Stimulated activated effector memory CD8-positive, alpha-beta T cell treated with anti-CD3 and anti-CD28 coated beads, Interleukin-12 subunit alpha, Interleukin-12 subunit beta, amount 100 ng/mL, for 72 hours (primary cell): ENCODE data around the gene SPTBN5.

Experiments
- ATAC-seq: fragments of 150-1000 bp; cut with Tn5 transposase; 2 replicates; pipeline ENCODE4 v1.10.0; 2021
- DNase-seq, 2 donors: peaks; one replicate each; pipeline ENCODE4 v3.0.0; 2021 to 2022; ENCODE audit warnings: low spot score in 2 of 2
- H3K27ac Mint-ChIP-seq: one replicate; pipeline ENCODE4 v1.8.0; 2022; ENCODE audit warnings: mild to moderate bottlenecking, mixed read lengths
- H3K36me3 Mint-ChIP-seq: one replicate; pipeline ENCODE4 v1.8.0; 2022; ENCODE audit warnings: mild to moderate bottlenecking, mixed read lengths
- H3K4me1 Mint-ChIP-seq: one replicate; pipeline ENCODE4 v1.8.0; 2022; ENCODE audit warnings: mixed read lengths
- H3K4me3 Mint-ChIP-seq: one replicate; pipeline ENCODE4 v1.8.0; 2022; ENCODE audit warnings: mild to moderate bottlenecking, mixed read lengths
- H3K9me3 Mint-ChIP-seq: one replicate; pipeline ENCODE4 v1.8.0; 2022; ENCODE audit warnings: mixed read lengths

SPTBN5 gene

GRCh38 chr15:41874736-41875135 lies 19.1 kb downstream of the SPTBN5 start:
- H3K27ac Mint-ChIP-seq, result no peak overlapping the region
- H3K4me1 Mint-ChIP-seq, result peaks cover 52% of the 10 kb centered on the region
- no peak for ATAC-seq
- no peak for DNase-seq
- no peak overlapping the region for H3K4me3 Mint-ChIP-seq
- H3K36me3 Mint-ChIP-seq, result no peaks in the 10 kb centered on the region
- H3K9me3 Mint-ChIP-seq, result no peaks in the 10 kb centered on the region

- DNase-seq (no peak), ATAC-seq (no peak)
- Mint-ChIP-seq H3K27ac (peak overlapping the region; percentile 88), H3K9me3 (no peaks in the 10 kb centered on the region), H3K36me3 (no peaks in the 10 kb centered on the region), H3K4me1 (peaks cover 43% of the 10 kb centered on the region), H3K4me3 (no peak overlapping the region)
Observed at GRCh38 chr15:41873711-41874110, 20.1 kb downstream of the SPTBN5 start.

DNA sequence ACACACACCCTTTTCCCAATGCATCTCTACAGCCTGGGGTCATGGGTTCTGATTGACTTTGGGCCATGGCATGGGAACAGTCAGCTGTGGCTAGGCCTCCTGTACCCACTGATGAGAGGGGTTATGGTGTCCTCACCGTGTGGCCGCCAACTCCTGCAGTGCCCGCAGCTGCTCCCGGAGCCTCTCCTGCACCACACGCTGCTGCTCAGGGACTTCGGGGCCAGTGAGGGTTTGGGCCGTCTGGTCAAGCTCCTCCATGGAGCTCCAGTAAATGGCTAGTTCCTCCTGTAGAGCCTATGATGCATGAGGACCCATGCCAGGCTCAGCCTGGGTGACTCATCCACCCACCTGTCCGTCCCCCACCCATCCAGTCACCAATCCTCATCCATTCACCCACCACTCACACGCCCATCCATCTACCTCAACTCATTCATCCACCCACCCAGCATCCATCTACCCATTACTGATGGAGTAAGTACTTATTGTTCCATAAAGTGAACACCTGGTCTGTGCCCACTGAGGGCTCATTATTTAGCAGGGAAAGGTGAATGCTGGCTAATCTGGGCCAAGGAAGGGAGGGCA lies 21.6 kb downstream of the SPTBN5 start:
- H3K36me3 Mint-ChIP-seq, result no peaks in the 10 kb centered on the region
- ATAC-seq (no peak), DNase-seq (no peak)
- H3K9me3 Mint-ChIP-seq, result no peaks in the 10 kb centered on the region
- no peak overlapping the region for H3K4me3 Mint-ChIP-seq
- peaks cover 43% of the 10 kb centered on the region for H3K4me1 Mint-ChIP-seq
- peak overlapping the region; percentile 88 for H3K27ac Mint-ChIP-seq

DNA sequence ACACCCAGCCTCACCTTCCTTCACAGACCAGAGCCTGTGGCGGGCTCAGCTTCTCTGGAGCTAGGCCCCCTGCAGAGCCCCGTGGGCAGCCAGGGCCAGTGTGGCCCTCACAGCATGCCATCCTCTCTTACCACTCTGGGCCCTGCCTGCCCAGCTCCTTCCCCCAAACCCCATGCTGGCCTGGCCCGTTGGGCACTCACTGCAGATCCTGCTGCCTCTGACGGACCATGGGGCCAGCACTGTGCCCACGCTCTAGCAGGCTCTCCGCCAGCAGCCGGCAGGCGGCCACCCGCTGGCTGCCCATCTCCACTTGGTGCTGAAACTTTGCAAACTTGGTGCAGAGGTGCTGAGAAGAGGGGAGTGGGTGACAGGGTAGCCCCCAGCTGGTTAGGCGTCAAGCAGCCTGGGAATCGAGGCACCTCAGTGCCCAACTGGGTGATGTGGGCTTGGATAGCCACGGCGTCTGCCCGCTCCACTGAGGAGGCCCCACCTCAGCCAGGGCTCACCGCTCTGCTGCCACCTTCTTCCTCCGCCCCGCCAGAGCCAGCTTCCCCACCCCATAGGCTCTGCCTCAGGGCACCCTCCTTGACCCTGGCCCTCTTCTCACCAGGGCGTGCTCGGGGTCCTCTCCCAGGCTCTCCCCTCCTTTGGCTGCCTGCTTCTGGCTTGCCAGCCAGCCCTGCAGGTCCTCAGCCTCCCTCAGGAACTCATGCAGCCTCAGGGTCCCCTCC lies 22.5 kb downstream of the SPTBN5 start:
- Mint-ChIP-seq H3K9me3 (no peaks in the 10 kb centered on the region), H3K4me3 (no peak overlapping the region), H3K4me1 (peaks cover 43% of the 10 kb centered on the region), H3K36me3 (no peaks in the 10 kb centered on the region), H3K27ac (peak overlapping the region; percentile 76)
- ATAC-seq (no peak), DNase-seq (no peak)

- DNase-seq (peak; percentile 29 to 67), ATAC-seq (peak; percentile 97)
- no peaks in the 10 kb centered on the region for H3K36me3 Mint-ChIP-seq
- no peak overlapping the region for H3K4me3 Mint-ChIP-seq
- peaks cover 42% of the 10 kb centered on the region for H3K4me1 Mint-ChIP-seq
- H3K9me3 Mint-ChIP-seq, result no peaks in the 10 kb centered on the region
- H3K27ac Mint-ChIP-seq, result peak overlapping the region; percentile 76
Observed at GRCh38 chr15:41870689-41871081, 23.2 kb downstream of the SPTBN5 start.

- peak overlapping the region; percentile 76 for H3K27ac Mint-ChIP-seq
- H3K4me1 Mint-ChIP-seq, result peaks cover 36% of the 10 kb centered on the region
- H3K4me3 Mint-ChIP-seq, result no peak overlapping the region
- no peaks in the 10 kb centered on the region for H3K36me3 Mint-ChIP-seq
- no peaks in the 10 kb centered on the region for H3K9me3 Mint-ChIP-seq
- DNase-seq (no peak), ATAC-seq (no peak)
Observed at GRCh38 chr15:41869770-41870688, 23.8 kb downstream of the SPTBN5 start.

- H3K4me1 Mint-ChIP-seq, result peaks cover 37% of the 10 kb centered on the region
- ATAC-seq, result no peak
- no peak for DNase-seq
- H3K36me3 Mint-ChIP-seq, result no peaks in the 10 kb centered on the region
- H3K9me3 Mint-ChIP-seq, result no peaks in the 10 kb centered on the region
- H3K27ac Mint-ChIP-seq, result no peak overlapping the region
- no peak overlapping the region for H3K4me3 Mint-ChIP-seq
Observed at GRCh38 chr15:41868321-41868720, 25.5 kb downstream of the SPTBN5 start.

DNA sequence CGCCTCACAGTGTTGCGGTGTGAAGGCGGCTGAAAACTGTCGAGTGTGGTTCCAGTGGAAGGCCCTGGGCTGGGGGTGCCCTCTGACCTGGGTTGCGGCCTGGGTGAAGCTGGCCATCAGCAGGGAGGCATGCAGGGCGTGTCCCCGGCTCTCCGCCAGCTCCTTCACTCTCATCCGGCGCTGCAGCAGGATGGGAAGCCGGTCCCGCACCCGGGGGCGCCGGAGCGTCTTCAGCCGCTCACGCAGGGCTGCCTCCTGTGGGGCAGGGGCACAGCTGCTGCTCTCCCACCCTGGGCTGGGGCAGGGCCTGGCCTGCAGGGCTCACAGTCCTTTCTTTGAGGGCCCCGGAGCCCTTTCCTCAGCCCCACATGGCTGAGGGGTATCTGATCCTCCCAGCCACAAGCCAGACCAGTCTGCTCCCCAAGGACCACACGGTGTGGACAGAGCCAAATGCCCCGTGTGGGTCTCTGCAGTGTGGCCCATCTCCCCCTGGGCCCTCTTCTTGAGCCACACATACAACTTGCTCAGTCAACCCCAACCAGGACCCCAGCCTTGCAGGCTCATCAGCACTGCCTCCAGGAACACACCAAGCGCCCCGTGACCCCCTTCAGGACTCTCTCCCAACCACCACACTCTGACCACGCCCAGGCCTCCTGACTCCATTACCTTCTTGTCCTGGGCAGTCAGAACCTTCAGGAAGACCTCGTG lies 26.8 kb downstream of the SPTBN5 start:
- DNase-seq, result no peak
- peaks cover 30% of the 10 kb centered on the region for H3K4me1 Mint-ChIP-seq
- no peaks in the 10 kb centered on the region for H3K9me3 Mint-ChIP-seq
- H3K27ac Mint-ChIP-seq, result peak overlapping the region; percentile 80
- ATAC-seq, result no peak
- H3K36me3 Mint-ChIP-seq, result no peaks in the 10 kb centered on the region
- no peak overlapping the region for H3K4me3 Mint-ChIP-seq

GRCh38 chr15:41866263-41866703 lies 27.6 kb downstream of the SPTBN5 start:
- DNase-seq (no peak), ATAC-seq (no peak)
- no peaks in the 10 kb centered on the region for H3K9me3 Mint-ChIP-seq
- no peaks in the 10 kb centered on the region for H3K36me3 Mint-ChIP-seq
- no peak overlapping the region for H3K4me3 Mint-ChIP-seq
- H3K27ac Mint-ChIP-seq, result peak overlapping the region; percentile 8
- peaks cover 24% of the 10 kb centered on the region for H3K4me1 Mint-ChIP-seq

DNA sequence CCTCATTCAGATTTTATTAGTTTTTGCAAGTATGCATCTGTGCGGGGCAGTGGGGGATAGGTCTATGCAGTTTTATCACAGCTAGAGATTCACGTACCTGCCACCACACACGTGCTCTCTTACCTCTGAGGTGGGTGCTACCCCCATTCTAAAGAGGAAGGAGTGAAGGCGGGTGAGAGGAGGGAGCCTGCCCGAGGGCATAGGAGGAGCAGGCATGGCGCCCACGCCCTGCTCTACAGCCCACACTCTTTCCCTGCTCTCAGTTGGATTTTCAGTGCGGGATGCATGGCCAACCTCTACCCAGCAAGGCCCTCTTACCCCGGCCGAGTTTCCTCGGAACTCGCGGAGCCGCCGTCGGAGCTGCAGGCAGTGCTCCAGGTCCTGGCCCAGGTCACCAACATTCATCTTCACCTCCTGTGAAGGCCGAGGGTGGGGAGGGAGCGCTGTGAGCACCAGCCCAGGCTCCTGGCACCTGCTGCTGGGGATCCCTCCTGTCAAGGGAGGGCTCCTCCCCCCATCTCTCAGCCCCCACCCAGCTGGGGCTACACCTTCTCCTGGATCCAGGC lies 28.3 kb downstream of the SPTBN5 start:
- peaks cover 17% of the 10 kb centered on the region for H3K4me1 Mint-ChIP-seq
- no peaks in the 10 kb centered on the region for H3K9me3 Mint-ChIP-seq
- no peak for DNase-seq
- H3K36me3 Mint-ChIP-seq, result no peaks in the 10 kb centered on the region
- no peak overlapping the region for H3K27ac Mint-ChIP-seq
- H3K4me3 Mint-ChIP-seq, result no peak overlapping the region
- ATAC-seq, result no peak

DNA sequence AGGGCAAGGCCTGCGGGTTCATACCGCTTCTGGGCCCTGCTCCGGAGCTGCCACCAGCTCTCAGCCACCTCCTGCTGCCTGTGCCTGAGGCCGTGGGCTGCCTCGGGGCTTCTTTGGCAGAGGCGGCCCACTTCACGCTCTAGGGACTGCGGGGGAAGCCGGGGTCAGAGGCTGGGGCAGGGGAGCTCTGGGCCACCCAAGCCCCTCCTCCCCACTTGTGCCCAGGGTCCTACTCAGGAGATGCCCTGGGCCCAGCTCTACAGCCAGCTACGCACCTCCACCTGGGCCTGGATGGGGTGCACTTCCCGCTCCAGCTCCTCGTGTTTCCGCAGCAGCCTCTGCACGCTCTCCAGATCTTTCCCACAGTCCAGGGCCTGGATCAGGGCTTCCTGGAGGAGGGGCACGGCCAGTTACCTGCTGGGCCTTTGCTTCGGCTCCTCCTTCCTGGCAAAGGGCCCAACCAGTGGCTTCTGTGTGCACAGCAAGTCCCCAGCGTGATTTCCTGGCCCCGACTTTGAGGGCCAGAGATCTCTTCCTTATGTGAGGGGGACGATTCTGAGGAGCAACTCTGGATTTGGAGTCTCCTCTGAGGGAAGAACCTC lies 31.2 kb downstream of the SPTBN5 start:
- peak overlapping the region; percentile 84 for H3K27ac Mint-ChIP-seq
- H3K36me3 Mint-ChIP-seq, result no peaks in the 10 kb centered on the region
- DNase-seq (no peak), ATAC-seq (no peak)
- H3K9me3 Mint-ChIP-seq, result no peaks in the 10 kb centered on the region
- H3K4me3 Mint-ChIP-seq, result no peak overlapping the region
- peaks cover 14% of the 10 kb centered on the region for H3K4me1 Mint-ChIP-seq

GRCh38 chr15:41861736-41862356 lies 32.0 kb downstream of the SPTBN5 start:
- Mint-ChIP-seq H3K36me3 (no peaks in the 10 kb centered on the region), H3K4me1 (peaks cover 14% of the 10 kb centered on the region), H3K27ac (peak overlapping the region; percentile 12), H3K4me3 (no peak overlapping the region), H3K9me3 (no peaks in the 10 kb centered on the region)
- no peak for ATAC-seq
- no peak for DNase-seq

- DNase-seq (no peak), ATAC-seq (no peak)
- no peaks in the 10 kb centered on the region for H3K36me3 Mint-ChIP-seq
- no peak overlapping the region for H3K4me3 Mint-ChIP-seq
- H3K27ac Mint-ChIP-seq, result no peak overlapping the region
- H3K4me1 Mint-ChIP-seq, result peaks cover 14% of the 10 kb centered on the region
- no peaks in the 10 kb centered on the region for H3K9me3 Mint-ChIP-seq
Observed at GRCh38 chr15:41860049-41860828, 33.6 kb downstream of the SPTBN5 start.
